ENCODE results near the gene HS3ST1.
"Not testable (repeated sequence)": the region's sequence is repeated elsewhere in the genome, so short reads cannot be mapped to it uniquely, and the experiment has no call there.

The HS3ST1 gene

GRCh38 chr4:11397146-11397545, 31.5 kb downstream of the HS3ST1 start:
- no peaks in the 10 kb centered on the region for H3K36me3 ChIP-seq
- H3K9me3 ChIP-seq, result no peaks in the 10 kb centered on the region
- H3K27me3 ChIP-seq, result no peaks in the 10 kb centered on the region
- TF ChIP-seq CTCF (IDR thresholded peaks at IDR 0.05), result no peak
- no peak overlapping the region for H3K4me3 ChIP-seq (ENCODE audit: low read depth in 1 of 2, low read length in 1 of 2)
- H3K4me1 ChIP-seq (ENCODE audit: control insufficient read depth in 1 of 2, insufficient read depth in 1 of 2, low read depth in 1 of 2, low read length in 1 of 2), result no peaks in the 10 kb centered on the region
- no peak overlapping the region for H3K27ac ChIP-seq

GRCh38 chr4:11393551-11393950, 35.1 kb downstream of the HS3ST1 start:
- H3K4me1 ChIP-seq (ENCODE audit: control insufficient read depth in 1 of 2, insufficient read depth in 1 of 2, low read depth in 1 of 2, low read length in 1 of 2), result no peaks in the 10 kb centered on the region
- no peak for TF ChIP-seq CTCF (IDR thresholded peaks at IDR 0.05)
- no peak overlapping the region for H3K27ac ChIP-seq
- no peaks in the 10 kb centered on the region for H3K9me3 ChIP-seq
- H3K36me3 ChIP-seq, result no peaks in the 10 kb centered on the region
- H3K27me3 ChIP-seq, result no peaks in the 10 kb centered on the region
- H3K4me3 ChIP-seq (ENCODE audit: low read depth in 1 of 2, low read length in 1 of 2), result no peak overlapping the region

GRCh38 chr4:11384072-11384471, 44.6 kb downstream of the HS3ST1 start:
- H3K27me3 ChIP-seq; H3K27ac ChIP-seq; H3K36me3 ChIP-seq; H3K4me1 ChIP-seq (ENCODE audit: control insufficient read depth in 1 of 2, insufficient read depth in 1 of 2, low read depth in 1 of 2, low read length in 1 of 2); H3K9me3 ChIP-seq; H3K4me3 ChIP-seq (ENCODE audit: low read depth in 1 of 2, low read length in 1 of 2): not testable (repeated sequence)

- H3K4me3 ChIP-seq (ENCODE audit: low read depth in 1 of 2, low read length in 1 of 2), result no peak overlapping the region
- H3K9me3 ChIP-seq, result no peaks in the 10 kb centered on the region
- no peak overlapping the region for H3K27ac ChIP-seq
- no peaks in the 10 kb centered on the region for H3K36me3 ChIP-seq
- no peaks in the 10 kb centered on the region for H3K4me1 ChIP-seq (ENCODE audit: control insufficient read depth in 1 of 2, insufficient read depth in 1 of 2, low read depth in 1 of 2, low read length in 1 of 2)
- no peak for TF ChIP-seq CTCF (IDR thresholded peaks at IDR 0.05)
- no peaks in the 10 kb centered on the region for H3K27me3 ChIP-seq
Observed at GRCh38 chr4:11376571-11376970, 52.1 kb downstream of the HS3ST1 start.

- H3K36me3 ChIP-seq, result no peaks in the 10 kb centered on the region
- H3K27ac ChIP-seq, result no peak overlapping the region
- no peaks in the 10 kb centered on the region for H3K4me1 ChIP-seq (ENCODE audit: control insufficient read depth in 1 of 2, insufficient read depth in 1 of 2, low read depth in 1 of 2, low read length in 1 of 2)
- TF ChIP-seq CTCF (IDR thresholded peaks at IDR 0.05), result no peak
- no peaks in the 10 kb centered on the region for H3K27me3 ChIP-seq
- no peak overlapping the region for H3K4me3 ChIP-seq (ENCODE audit: low read depth in 1 of 2, low read length in 1 of 2)
- no peaks in the 10 kb centered on the region for H3K9me3 ChIP-seq
Observed at GRCh38 chr4:11376146-11376545, 52.5 kb downstream of the HS3ST1 start.

GRCh38 chr4:11368701-11369115, 60.0 kb downstream of the HS3ST1 start:
- no peaks in the 10 kb centered on the region for H3K36me3 ChIP-seq
- H3K9me3 ChIP-seq, result no peaks in the 10 kb centered on the region
- no peak for TF ChIP-seq CTCF (IDR thresholded peaks at IDR 0.05)
- no peak overlapping the region for H3K4me3 ChIP-seq (ENCODE audit: low read depth in 1 of 2, low read length in 1 of 2)
- peaks cover 26% of the 10 kb centered on the region for H3K27me3 ChIP-seq
- H3K4me1 ChIP-seq (ENCODE audit: control insufficient read depth in 1 of 2, insufficient read depth in 1 of 2, low read depth in 1 of 2, low read length in 1 of 2), result no peaks in the 10 kb centered on the region
- H3K27ac ChIP-seq, result no peak overlapping the region

Measured in neutrophil (primary cell).